D721Med (cell line): ENCODE results near the gene KCNB1.

ENCODE experiments used
- DNase-seq: peaks from one replicate; pipeline ENCODE4 v3.0.0; 2011; ENCODE audit warnings: low spot score; ENCODE audit not compliant: insufficient read length
- FAIRE-seq: peaks from 2 replicates; lab custom pipeline; 2011; peaks lifted over from hg19 to GRCh38; lab: Jason Lieb, UNC
- TF ChIP-seq, protein P1 (sequence below): IDR thresholded peaks from 2 replicates; pipeline ENCODE4 v1.5.1; 2012; ENCODE audit warnings: mild to moderate bottlenecking, control low read depth; ENCODE audit not compliant: insufficient read depth; ENCODE audit errors: missing control alignments

The KCNB1 gene

DNA sequence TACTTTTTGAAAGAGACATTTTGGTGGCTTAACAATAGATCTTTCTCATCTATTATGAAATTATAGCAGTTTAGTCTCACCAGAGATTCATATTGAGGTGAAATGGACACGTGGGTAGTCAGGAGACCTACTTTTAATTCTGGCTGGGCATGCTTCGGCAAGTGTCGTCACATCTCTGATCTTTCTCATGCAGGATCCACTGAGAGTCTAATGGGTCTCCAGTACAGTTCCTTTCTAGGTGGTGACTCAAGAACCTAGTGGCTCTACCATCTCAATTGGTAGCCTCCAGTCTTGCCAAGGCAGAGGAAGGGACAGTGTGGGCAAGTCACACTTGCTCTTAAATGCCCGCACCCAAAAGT lies 94.9 kb downstream of the KCNB1 start:
- TF ChIP-seq, protein P1, sequence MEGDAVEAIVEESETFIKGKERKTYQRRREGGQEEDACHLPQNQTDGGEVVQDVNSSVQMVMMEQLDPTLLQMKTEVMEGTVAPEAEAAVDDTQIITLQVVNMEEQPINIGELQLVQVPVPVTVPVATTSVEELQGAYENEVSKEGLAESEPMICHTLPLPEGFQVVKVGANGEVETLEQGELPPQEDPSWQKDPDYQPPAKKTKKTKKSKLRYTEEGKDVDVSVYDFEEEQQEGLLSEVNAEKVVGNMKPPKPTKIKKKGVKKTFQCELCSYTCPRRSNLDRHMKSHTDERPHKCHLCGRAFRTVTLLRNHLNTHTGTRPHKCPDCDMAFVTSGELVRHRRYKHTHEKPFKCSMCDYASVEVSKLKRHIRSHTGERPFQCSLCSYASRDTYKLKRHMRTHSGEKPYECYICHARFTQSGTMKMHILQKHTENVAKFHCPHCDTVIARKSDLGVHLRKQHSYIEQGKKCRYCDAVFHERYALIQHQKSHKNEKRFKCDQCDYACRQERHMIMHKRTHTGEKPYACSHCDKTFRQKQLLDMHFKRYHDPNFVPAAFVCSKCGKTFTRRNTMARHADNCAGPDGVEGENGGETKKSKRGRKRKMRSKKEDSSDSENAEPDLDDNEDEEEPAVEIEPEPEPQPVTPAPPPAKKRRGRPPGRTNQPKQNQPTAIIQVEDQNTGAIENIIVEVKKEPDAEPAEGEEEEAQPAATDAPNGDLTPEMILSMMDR: no peak
- FAIRE-seq (no peak), DNase-seq (no peak)

DNA sequence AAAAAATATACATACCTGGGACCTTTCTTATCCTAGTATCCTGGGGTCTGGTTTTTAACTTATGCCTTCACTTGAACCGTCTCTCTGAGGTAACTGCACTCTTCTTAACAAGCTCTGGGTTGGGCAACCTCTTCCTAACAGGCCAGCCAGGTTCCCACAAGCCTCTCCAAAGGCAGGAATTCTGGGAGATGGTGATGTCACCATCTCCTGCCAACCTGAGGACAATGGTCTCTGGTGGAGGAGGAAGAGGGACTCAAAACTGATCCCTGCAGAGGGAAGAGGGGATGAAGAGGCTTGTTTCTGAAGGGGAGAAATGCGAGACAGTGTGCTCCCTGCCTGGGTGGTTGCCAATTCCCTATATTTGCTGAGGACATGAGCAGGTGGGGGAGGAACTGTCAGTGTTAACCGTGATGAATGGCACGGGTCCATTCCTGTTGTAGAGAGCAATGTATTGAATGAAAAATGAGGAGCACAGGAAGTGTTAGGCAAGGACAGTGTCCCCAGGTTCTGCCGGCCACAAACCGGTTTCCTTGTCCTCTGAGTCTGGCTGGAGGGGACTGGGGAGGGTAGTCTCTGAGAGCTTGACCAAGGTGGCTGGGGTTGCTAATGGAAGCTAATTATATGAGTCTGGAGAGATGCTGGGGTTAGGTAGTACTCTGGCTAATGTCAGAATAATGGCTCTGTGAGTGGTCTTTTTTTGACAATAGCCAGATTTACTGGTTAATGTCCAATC lies 95.5 kb downstream of the KCNB1 start:
- TF ChIP-seq, protein P1: no peak
- FAIRE-seq (no peak), DNase-seq (no peak)

DNA sequence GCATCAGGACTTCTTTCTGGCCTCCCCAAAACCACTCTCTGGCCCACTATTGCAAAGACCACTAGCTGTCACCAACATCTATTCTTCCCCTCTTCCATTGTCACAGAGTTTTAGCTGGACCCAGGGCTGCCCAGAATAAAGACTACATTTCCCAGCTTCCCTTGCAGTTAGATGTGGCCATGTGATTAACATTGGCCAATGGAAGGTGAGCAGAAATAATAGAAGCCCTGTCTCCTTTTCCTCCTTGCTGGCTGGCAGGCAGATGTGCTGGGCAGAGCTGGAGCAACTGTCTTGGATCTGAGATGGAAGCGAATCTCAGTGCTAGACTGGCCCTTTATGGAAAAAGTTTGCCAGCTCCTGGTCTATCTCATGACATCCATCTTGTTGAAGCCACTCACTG lies 97.0 kb downstream of the KCNB1 start:
- FAIRE-seq (no peak), DNase-seq (no peak)

DNA sequence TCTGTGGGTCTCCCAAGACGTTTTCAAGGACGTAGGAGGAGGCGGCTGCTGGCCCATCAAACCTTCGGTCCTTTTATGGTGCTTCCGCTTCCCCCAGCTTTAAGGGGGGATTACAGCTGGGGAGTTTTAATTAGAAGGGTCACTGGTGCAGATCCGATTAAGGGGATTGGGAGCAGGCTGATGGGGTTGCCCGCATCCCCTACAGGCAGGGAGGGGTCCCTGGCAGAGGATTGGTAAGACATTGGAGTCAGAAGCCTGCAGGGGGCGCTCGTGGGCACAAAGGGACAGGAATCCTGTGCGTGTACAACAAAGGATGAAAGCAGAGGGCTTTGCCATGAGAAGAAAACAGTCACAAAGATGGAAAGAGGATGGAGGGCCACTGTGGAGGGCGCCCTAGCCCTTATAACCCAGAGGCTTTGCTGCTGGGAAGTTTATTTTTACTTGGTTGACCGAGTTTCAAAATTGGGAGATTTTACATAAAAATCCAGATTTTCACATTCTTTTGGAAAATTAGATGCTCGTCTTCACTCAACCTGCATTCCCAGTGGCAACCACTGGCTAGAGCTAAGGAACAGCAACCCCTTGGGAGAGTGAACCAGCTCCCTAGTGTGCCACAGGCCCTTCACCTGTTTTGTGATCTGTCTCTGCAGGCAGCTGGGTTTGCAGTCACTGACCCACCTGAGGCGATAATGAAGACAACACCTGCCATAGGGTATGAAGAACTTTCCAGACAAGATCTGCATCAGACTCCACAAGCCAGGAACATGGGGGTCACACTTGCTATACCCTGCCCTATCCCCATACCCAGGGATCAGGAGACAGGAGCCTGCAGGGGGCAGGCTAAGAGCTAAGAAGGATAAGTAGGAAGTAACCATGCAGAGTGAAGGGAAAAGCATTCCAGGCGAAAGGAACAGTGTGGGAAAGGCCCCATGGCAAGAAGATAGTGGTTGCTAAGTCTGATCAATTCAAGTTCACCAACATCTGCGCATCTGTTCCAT lies 97.7 kb downstream of the KCNB1 start:
- FAIRE-seq (no peak), DNase-seq (peak; percentile 57)
- TF ChIP-seq, protein P1: peak; percentile 79

More for the DNA sequence above, 97.0 kb downstream of the KCNB1 start:
- TF ChIP-seq, protein P1: no peak

DNA sequence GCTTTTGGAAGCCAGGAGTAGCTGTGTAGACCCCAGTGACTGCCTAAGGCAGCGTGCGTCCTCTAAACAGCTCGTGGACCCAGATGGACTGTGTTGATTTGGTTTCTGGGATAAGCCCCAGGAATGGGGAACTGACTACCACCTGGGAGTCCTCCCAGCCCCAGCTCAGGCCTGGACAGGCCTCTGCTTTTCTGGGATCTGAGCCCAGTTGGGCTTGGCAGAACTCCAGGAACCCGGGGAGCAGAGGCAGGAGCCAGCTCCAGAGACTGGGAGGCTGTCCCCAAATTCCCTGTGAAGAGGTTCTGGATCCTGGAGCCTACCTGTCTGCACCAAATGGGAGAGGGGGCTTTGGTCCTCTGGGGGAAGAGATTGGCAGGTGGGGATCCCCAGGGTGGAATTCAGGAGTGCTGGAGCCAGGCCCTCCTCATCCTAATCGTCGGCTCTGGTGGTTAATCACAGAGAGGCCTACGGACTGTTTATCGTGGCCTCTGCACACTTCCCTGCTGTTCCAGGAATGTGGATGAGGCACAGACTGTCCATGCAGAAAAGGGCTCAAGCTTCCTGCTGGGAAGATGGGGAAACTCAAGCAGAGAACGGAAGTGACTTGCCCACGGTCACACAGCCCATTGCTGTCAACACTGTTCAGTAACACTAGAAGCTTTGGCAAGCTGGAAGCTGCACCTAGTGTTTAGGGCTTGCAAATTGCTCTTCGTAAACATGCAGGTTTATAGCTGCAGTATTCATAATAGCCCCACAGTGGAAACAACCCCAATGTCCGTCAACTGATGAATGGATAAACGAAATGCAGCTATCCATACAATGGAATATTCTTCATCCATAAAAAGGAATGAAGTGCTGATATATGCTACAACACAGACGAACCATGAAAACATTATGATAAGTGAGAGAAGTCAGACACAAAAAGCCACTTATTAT lies 100.6 kb downstream of the KCNB1 start:
- TF ChIP-seq, protein P1: no peak
- no peak for FAIRE-seq
- DNase-seq: no peak

DNA sequence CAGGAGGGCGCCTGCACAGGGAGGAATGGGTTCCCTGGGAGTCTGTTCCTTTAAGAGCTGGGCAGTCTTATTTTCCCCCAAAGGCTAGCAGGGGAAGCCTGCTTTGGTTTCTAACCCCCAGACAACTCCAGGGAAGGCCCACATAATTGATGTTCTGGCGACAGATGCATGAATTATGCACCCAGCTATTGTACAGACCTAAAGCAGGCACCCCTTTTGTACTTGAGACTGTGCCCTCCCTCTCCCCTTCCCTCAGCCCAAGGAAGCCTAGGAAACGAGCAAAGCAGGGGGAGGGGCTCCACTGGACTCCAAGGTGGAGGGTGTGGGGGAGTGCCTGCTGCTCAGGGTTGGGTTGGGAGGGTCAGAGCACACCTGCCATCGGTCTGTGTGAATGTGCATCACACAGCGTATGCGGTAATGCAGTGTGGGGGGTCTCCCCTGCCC lies 102.1 kb downstream of the KCNB1 start:
- TF ChIP-seq, protein P1: no peak
- FAIRE-seq: no peak
- DNase-seq: no peak
